Right lobe of liver (tissue), 6 donors: Measurements from ENCODE around the gene CD72. TPM values are rescaled to one million over a fixed set of nuclear protein-coding genes. Genes with fewer than 3 reads are reported as not detected.
A peak's percentile ranks its signal among the peaks of the same experiment; 100 is the strongest.
"Not testable (repeated sequence)": the region's sequence is repeated elsewhere in the genome, so short reads cannot be mapped to it uniquely, and the experiment has no call there.

Experiments
- ATAC-seq, 4 donors: fragments of 200-7000 bp; cut with Tn5 transposase; one replicate each; pipeline ENCODE4 v1.9.1; 2020; ENCODE audit warnings: mild to moderate bottlenecking in 4 of 4, moderate library complexity in 4 of 4
- DNase-seq, 3 donors: peaks; one replicate each; pipeline ENCODE4 v3.0.0-alpha.2; 2020
- H3K27ac ChIP-seq, 3 donors: fragments of 200-600 bp; one replicate each; pipeline ENCODE4 v1.8.0; 2022
- H3K27me3 ChIP-seq, 2 donors: fragments of 200-600 bp; one replicate each; pipeline ENCODE4 v1.8.0; 2022
- H3K36me3 ChIP-seq, 4 donors: fragments of 200-600 bp; sonication (generic) in 1 of 4; one replicate each; pipeline versions ENCODE4 v1.5.1 to v1.8.0; 2017 to 2022; ENCODE audit warnings: control low read depth in 1 of 4
- H3K4me1 ChIP-seq, 4 donors: fragments of 200-600 bp; sonication (generic) in 1 of 4; one replicate each; pipeline versions ENCODE4 v1.5.1 to v1.8.0; 2017 to 2022; ENCODE audit warnings: control low read depth in 1 of 4
- H3K4me3 ChIP-seq, 3 donors: fragments of 200-600 bp; one replicate each; pipeline ENCODE4 v1.8.0; 2022
- H3K9me3 ChIP-seq, 4 donors: fragments of 200-600 bp; sonication (generic) in 1 of 4; one replicate each; pipeline versions ENCODE4 v1.5.1 to v1.8.0; 2017 to 2022; ENCODE audit warnings: control low read depth in 1 of 4
- POLR2A ChIP-seq: fragments of 450-650 bp; IDR thresholded peaks from one replicate; pipeline ENCODE4 v1.6.1; 2017; ENCODE audit warnings: antibody characterized with exemption, mild to moderate bottlenecking
- WGBS: methylation state at CpG from one replicate; pipeline ENCODE4 v1.1.6; 2018; ENCODE audit warnings: low coverage, low lambda C conversion rate; ENCODE audit not compliant: insufficient coverage; ENCODE audit errors: missing lambda C conversion rate; 5-methylcytosine and 5-hydroxymethylcytosine counted together
- intact Hi-C, 2 donors: fragments of 100-400 bp; cut with DNase I; formaldehyde crosslinking; loops; one replicate each; pipeline versions ENCODE4 v1.11.2 to v1.14.1; 2022
- total RNA-seq, 6 experiments: library from RNA; depleted of rRNA in 2 of 6; stranded (reverse); fragments of >200 nt in 2 of 6; fragmentation: NEBNext Ultra II Directional in 3 of 6; extraction: Animal tissue kit (Norgen Biotek cat#: 25700) in 3 of 6; gene quantifications; one replicate each; pipeline versions ENCODE4 v1.1.0 to v1.2.4, GENCODE V29; 2016 to 2023
- TF ChIP-seq, protein P1 (sequence below), 4 donors: fragments of 200-600 bp in 3 of 4; fragments of 450-650 bp in 1 of 4; IDR thresholded peaks; one replicate each; pipeline versions ENCODE4 v1.5.1 to v1.8.0; 2016 to 2022; ENCODE audit warnings: antibody characterized with exemption in 4 of 4, mild to moderate bottlenecking in 2 of 4
- donor health status: DM: no; HTN: yes; CAD: no.
- donor health status: DM: no; HTN: no; CAD: no.
- donor health status: DM: no; HTN: no; CAD: no.
- donor health status: DM: no; HTN: yes; CAD: no.
- donor health status: DM: no; HTN: yes; CAD: no.

CD72 gene
- total RNA-seq, 6 experiments from 2014 or later = 0.60 to 6.9 (median 2.3) TPM

DNA sequence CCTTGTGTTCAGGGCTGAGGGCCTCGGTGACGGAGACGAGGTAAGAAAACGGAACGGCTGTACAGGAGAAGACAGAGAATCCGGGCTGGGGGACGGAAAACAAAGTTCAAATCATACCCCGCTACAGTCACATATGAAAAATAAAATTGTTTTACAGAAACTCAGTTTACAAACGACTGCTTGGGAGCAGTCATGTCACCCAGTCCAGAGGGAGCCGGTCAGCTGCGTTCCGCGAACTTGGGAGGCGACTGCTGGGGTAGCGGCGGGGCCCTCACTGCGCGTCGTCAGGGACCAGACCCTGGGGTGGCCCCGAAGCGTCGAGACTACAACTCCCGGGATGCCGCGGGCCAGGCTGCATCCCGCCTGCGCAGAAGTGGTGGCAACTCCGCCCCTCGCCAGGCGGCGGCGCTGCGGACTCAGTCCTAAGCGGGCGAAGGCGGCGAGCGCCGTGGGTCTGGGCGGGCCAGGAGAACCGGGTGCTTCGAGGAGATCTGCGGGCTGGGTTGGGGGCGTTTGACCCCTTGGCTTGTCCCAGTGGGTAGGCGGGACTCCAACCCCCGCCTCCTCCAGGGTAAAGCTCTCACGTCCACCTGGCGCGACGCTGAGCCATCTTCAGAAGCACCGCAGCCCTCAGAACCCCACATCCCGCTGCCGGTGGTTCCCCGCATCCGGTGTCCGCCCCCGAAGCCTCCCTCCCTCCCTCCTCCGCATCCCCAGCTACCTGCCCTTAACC lies 28.5 kb upstream of the CD72 start:
- peak; percentile 88 for TF ChIP-seq POLR2A
- TF ChIP-seq, protein P1, sequence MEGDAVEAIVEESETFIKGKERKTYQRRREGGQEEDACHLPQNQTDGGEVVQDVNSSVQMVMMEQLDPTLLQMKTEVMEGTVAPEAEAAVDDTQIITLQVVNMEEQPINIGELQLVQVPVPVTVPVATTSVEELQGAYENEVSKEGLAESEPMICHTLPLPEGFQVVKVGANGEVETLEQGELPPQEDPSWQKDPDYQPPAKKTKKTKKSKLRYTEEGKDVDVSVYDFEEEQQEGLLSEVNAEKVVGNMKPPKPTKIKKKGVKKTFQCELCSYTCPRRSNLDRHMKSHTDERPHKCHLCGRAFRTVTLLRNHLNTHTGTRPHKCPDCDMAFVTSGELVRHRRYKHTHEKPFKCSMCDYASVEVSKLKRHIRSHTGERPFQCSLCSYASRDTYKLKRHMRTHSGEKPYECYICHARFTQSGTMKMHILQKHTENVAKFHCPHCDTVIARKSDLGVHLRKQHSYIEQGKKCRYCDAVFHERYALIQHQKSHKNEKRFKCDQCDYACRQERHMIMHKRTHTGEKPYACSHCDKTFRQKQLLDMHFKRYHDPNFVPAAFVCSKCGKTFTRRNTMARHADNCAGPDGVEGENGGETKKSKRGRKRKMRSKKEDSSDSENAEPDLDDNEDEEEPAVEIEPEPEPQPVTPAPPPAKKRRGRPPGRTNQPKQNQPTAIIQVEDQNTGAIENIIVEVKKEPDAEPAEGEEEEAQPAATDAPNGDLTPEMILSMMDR (IDR thresholded peaks at IDR 0.05) = peak; percentile 95 to 98 (median 98)
- H3K27me3 ChIP-seq = no peaks in the 10 kb centered on the region
- H3K4me1 ChIP-seq = no peaks in the 10 kb centered on the region
- no peaks in the 10 kb centered on the region for H3K36me3 ChIP-seq
- 2% methylated on average over 13 of the region's 58 CpGs for WGBS
- ATAC-seq (peak; percentile 97 to 99 (median 98)), DNase-seq (peak; percentile 93 to 94 (median 94))
- no peaks in the 10 kb centered on the region for H3K9me3 ChIP-seq
- intact Hi-C loops = no loop called here
- H3K4me3 ChIP-seq = peak overlapping the region; percentile 50 to 73 (median 57)
- peak overlapping the region; percentile 67 to 80 (median 75) for H3K27ac ChIP-seq

DNA sequence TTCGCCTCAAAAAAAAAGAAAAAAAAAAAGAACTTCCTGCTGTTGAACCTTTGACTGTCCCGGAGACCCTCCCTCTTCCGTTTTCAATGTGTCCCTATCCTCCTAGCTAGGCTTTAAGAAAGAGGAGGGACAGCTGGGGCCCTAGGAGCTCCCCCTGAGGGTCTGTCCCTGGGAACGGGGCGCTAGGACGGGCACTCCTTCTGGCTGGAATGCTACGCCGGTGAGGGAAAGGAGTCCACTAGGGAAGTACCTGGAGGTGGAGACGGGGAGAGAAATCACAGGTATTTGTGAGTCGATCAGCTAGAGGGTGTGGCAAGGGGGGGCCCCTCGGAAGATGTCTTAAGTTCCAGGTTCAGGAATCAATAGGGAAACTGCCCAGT lies 27.9 kb upstream of the CD72 start:
- peak overlapping the region; percentile 67 to 80 (median 75) for H3K27ac ChIP-seq
- TF ChIP-seq, protein P1 (IDR thresholded peaks at IDR 0.05) = no peak
- no peak for TF ChIP-seq POLR2A

DNA sequence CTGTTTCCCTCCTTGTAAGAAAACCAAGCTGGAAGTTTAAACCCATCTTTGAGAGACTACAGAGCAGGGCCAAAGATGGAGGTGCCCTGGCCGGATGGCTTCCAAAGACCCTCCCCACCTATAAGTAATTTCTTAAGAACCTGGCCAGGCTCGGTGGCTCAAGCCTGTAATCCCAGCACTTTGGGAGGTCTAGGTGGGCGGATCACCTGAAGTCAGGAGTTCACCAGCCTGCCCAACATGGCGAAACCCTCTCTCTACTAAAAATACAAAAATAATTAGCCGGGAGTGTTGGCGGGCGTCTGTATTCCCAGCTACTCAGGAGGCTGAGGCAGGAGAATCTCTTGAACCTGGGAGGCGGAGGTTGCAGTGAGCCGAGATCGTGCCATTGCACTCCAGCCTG lies 27.5 kb upstream of the CD72 start:
- H3K27me3 ChIP-seq, H3K4me1 ChIP-seq, intact Hi-C loops, ATAC-seq, DNase-seq, H3K36me3 ChIP-seq, H3K9me3 ChIP-seq: not testable (repeated sequence)
- Histone ChIP-seq H3K27ac (peak overlapping the region; percentile 67 to 80 (median 75)), H3K4me3 (peak overlapping the region in 1 of 3 donors; percentile 73)
- 44% methylated on average over 10 of the region's 10 CpGs for WGBS

More for the DNA sequence above, 27.9 kb upstream of the CD72 start:
- no peaks in the 10 kb centered on the region for H3K4me1 ChIP-seq
- peak in 1 of 3 donors; percentile 34 for DNase-seq
- 0% methylated on average over 8 of the region's 11 CpGs for WGBS
- H3K36me3 ChIP-seq = no peaks in the 10 kb centered on the region
- peak overlapping the region; percentile 50 to 73 (median 57) for H3K4me3 ChIP-seq
- intact Hi-C loops = no loop called here
- no peaks in the 10 kb centered on the region for H3K9me3 ChIP-seq
- H3K27me3 ChIP-seq = no peaks in the 10 kb centered on the region
- ATAC-seq = peak; percentile 23 to 31 (median 28)

DNA sequence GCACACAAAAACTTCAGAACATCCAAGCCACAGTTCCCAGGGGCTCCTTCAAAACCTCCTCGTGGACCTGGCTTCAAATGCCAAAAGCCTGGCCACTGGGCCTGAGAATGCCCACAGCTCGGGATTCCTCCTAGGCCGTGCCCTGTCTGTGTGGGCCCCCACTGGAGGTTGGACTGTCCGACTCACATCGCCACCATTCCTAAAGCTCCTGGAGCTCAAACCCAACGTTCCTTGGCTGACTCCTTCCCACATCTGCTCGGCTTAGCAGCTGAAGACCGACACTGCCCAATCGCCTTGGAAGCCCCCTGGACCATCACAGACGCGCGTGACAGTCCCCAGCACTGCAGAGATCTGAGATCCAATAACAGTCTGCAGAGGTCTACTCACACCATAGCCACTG lies 24.8 kb upstream of the CD72 start:
- H3K9me3 ChIP-seq = no peaks in the 10 kb centered on the region
- ATAC-seq = no peak
- no peaks in the 10 kb centered on the region for H3K27me3 ChIP-seq
- DNase-seq = no peak
- H3K27ac ChIP-seq = no peak overlapping the region
- TF ChIP-seq, protein P1 (IDR thresholded peaks at IDR 0.05) = no peak
- TF ChIP-seq POLR2A = no peak
- H3K36me3 ChIP-seq = no peaks in the 10 kb centered on the region
- intact Hi-C loops = no loop called here
- no peaks in the 10 kb centered on the region for H3K4me1 ChIP-seq
- WGBS = 91% methylated on average over 6 of the region's 12 CpGs
- H3K4me3 ChIP-seq = no peak overlapping the region

DNA sequence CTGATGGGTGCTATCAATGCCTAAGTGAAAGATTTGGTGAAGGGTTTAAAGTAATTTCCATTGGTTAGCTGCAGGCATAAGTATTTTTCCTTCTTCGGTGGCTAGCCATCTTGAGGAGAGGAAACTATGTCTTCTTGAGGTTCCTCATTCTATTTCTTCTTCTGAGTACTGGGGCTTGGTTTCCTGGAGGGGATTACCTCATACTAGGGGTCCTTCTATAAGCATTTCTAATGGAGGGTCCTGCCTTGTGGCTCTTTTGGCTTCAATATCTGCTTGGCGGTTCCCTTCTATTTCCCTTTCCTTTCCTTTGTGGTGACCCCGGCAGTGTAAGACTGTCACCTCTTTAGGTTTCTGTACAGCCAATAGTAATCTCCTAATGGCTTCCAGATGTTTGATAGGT lies 23.3 kb upstream of the CD72 start:
- H3K9me3 ChIP-seq, H3K4me3 ChIP-seq, H3K4me1 ChIP-seq, DNase-seq, intact Hi-C loops, H3K27me3 ChIP-seq, H3K27ac ChIP-seq, H3K36me3 ChIP-seq, ATAC-seq: not testable (repeated sequence)
- 73% methylated on average over 3 of the region's 3 CpGs for WGBS

DNA sequence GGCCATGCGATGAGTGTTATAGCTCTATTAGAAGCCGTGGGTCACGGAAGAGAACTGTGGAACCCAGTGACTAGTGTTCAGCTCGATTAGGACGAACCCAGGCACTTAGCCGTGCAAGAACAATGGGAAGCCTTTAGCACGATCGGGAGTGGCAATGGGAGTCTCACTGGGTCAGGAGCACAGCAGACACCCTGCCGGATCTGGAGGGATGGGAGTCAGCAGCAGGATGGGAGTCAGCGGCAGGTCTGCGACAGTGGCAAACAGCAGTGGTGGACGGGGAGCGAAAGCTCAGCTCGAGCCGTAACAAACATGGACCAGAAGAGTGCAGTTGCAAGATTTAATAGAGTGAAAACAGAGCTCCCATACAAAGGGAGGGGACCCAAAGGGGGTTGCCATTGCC lies 22.2 kb upstream of the CD72 start:
- 97% methylated on average over 6 of the region's 15 CpGs for WGBS
- H3K27me3 ChIP-seq, intact Hi-C loops, H3K36me3 ChIP-seq, H3K4me3 ChIP-seq, ATAC-seq, H3K9me3 ChIP-seq, DNase-seq, H3K27ac ChIP-seq, H3K4me1 ChIP-seq: not testable (repeated sequence)
